Measurements from ENCODE around the gene KIN.
"Not testable (repeated sequence)": the region's sequence is repeated elsewhere in the genome, so short reads cannot be mapped to it uniquely, and the experiment has no call there.

KIN gene

DNA sequence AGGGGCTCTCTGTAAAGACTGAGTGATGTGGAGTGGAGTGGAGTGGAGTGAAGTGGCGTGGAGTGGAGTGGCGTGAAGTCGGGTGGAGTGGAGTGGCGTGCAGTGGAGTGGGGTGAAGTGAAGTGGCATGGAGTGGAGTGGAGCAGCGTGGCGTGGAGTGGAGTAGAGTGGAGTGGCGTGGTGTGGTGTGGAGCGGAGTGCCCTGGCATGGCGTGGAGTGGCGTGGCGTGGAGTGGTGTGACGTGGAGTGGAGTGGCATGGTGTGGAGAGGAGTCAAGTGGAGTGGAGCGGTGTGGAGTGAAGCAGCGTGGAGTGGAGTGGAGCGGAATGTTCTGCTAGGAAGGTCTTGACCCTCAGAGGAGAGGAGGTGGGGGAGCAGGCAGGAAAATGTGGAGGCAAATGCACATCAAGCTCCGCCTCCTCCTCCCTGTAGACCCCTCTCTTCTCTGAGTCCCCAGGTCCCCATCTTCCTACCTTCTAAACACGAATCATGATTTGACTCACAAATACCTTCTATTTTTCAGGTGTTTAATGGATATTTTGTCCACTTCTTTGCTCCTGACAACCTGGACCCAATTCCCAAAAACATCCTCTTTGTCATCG, 64.8 kb downstream of the KIN start:
- DNase-seq (ENCODE audit: low spot score), result no peak

DNA sequence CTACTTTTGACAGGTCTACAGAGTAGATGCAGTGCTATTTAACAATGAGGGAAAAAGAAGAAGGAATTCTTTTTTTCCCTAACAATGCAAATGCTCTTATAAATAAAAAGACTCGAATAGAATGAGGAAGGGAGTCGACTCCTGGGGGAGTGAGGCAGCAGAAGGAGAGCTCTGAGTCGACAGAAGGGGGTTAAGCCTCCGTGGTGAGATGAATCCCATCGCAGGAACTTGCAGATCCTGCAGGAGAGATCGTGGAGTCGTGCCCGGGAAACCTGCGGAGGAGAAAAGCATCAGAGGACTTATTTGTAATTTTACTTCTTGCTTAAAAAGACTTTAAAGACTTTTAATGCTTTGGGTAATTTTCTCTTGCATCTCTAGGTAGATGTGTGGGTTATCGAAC, 67.3 kb downstream of the KIN start:
- no peak for DNase-seq (ENCODE audit: low spot score)

DNA sequence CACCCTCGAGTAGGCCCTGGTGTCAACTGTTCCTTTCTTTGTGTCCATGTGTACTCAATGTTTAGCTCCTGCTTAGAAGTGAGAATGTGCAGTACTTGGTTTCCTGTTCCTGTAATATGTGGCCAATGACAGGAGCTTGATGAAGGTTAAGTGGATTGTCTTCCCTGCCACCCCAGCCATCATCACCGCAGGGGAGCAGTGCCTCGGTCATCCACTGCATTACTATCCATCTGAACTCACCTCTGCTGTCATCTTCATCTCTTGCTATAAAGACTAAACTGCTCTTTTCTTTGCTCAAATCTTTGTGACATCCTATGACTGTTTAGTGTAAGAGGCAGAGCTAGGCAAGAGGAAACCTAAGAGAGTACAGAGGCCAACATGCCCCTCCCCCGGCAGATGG, 69.1 kb downstream of the KIN start:
- no peak for DNase-seq (ENCODE audit: low spot score)

DNA sequence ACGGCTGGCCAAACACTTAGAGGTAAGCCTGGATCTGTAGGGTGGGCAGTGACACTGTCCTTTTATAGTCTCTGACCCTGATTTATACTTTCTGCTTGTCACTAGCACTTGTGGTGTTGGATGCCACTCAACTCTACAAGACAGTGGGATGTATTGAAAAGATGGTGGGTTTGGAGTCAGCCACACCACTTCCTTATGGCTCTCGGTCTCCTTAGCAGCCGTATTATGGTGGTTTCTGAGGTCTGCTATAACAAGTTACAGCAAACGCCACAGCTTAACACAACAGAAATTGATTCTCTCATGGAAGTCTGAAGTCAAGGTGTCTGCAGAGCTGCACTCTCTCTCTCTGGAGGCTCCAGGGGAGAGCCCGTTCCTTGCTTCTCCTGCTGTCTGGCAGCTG, 70.0 kb downstream of the KIN start:
- DNase-seq (ENCODE audit: low spot score), result no peak

DNA sequence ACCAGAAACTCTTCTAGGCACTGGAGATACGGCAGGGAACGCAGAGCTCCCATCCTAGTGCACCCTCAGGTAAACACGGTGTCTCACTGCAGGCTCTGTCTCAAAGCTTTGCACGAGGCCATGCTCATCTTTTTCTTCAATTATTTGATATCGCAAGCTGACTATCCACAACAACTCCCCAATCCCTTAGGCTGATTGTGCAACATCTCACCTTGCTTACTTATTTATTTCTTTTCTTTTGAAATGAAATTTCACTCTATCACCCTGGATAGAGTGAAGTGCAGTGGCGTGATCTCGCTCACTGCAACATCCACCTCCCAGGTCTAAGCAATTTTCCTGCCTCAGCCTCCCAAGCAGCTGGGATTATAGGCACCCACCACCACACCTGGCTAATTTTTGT, 72.3 kb downstream of the KIN start:
- DNase-seq (ENCODE audit: low spot score), result no peak

DNA sequence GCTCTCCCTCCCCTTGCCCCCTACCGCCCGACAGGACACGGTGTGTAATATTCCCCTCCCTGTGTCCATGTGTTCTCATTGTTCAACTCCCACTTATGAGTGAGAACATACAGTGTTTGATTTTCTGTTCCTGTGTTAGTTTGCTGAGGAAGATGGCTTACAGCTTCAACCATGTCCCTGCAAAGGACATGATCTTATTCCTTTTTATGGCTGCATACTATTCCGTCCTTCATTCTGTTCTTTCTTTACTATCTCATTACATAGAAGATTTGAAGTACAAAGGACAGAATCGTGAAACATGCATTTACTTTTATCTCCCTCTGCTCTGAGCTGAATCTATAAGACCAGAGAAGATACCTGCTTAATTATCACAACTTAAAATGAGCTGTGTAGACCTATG, 76.7 kb downstream of the KIN start:
- not testable (repeated sequence) for DNase-seq (ENCODE audit: low spot score)

DNA sequence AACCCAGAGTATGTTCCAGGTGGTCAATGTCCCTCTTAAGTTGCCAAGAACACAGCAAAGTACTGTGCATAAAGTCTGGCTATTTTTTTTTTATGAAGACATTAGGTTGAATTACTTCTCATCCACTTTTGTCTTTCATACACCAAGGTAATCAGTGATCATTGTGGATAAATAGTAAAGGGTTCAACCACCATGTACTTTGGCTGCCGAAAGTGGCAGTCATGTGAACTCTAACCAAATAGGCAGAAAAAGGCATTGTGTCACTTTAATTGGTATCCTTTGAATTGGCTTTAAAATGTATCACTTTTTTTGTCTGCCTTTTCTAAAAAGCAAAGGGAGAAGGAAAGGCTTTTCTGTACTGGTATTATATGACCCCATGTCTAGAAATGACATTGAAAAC, 77.3 kb downstream of the KIN start:
- no peak for DNase-seq (ENCODE audit: low spot score)

DNA sequence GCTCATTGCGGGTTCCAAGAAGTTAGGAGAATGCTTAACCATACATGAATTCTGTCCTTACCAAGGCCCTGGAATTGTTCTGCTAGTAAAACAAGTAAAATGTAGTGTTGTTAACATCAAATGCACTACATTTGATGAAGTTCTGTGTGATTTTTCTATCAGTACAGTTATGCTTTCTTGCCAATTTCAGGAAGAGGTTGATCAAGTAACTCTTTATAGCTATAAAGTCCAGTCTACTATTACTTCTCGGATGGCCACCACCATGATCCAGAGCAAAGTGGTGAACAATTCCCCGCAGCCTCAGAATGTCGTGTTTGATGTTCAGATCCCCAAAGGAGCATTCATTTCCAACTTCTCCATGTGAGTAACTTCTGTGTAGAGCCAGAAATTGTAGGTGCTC, 79.0 kb downstream of the KIN start:
- DNase-seq (ENCODE audit: low spot score), result no peak

DNA sequence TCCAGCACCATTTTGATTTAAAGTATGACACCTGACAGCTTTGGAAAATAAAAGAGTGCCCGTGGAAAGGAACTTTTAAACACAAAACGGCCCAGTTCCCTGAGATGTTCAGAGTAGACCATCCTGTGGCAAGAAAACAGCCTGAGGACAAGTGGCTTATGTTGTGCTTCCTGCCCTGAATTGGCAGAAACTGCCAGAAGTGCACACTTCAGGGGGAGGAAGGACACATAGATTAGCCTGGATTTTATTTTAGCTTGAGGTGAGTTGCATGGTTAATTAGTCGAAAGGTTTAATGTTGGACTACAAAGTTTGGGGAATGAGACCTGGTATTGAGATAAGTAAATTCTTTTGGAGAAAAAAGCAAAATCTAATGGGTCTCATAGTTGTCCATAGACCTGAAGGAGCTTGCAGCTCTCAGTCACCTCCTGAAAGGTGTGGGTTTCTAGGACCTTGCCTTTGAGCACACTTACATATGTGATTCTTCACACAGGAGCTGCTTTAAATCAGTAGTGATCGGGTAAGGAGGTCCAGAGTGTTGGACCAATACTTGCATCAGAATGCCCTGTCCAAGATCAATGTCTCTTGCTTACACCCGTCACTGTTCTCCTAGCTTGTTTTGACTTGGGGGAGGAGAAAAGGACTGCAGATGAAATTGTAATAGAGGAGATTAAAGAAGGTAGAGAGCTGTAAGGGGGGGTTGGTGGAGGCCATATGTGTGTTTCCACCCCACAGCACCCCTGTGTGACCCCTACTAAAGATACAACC, 79.8 kb downstream of the KIN start:
- no peak for DNase-seq (ENCODE audit: low spot score)

DNA sequence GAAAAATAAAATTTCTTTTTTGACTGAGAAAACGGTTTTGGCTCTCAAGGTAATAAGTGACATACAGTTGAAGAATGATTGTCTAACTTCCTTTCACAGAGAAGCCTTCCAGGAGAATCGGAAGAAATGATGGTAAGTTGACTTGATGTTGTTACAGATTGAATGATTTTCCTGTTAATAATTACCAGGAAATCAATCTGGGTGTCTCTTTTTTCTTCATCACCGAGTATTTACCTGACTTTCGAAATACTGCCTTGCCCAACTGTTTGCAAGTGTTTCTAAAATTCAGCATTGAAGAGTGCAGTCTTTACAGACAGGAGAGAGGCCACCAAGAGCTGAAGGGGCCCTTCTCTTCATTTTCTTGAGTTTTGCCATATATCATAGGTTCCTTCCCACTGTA, 80.7 kb downstream of the KIN start:
- DNase-seq (ENCODE audit: low spot score), result peak; percentile 72

DNA sequence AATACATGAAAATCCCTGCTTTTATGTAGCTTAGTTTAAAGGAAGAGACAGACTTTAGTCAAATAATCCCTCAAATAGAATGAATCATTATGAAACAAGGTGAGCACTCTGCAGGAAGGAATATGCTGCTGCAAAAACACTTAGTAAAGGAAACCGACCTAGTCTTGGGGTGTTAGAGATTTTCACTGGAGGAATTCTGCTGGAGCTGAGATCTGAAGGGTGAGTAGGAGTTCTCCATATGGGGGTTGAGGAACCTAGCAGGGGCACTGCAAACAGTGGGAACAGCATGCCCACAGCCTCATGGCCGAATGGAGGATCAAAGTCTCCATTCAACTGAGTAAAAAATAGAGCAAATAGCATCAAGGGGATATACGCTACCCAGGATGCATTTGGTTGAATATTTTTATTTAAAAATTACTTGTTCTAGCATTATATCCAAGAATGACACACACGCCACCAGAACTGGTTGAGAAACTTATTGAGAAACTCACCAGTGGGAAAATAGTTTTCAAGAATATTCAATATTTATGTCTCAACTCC, 81.2 kb downstream of the KIN start:
- peak; percentile 17 for DNase-seq (ENCODE audit: low spot score)

DNA sequence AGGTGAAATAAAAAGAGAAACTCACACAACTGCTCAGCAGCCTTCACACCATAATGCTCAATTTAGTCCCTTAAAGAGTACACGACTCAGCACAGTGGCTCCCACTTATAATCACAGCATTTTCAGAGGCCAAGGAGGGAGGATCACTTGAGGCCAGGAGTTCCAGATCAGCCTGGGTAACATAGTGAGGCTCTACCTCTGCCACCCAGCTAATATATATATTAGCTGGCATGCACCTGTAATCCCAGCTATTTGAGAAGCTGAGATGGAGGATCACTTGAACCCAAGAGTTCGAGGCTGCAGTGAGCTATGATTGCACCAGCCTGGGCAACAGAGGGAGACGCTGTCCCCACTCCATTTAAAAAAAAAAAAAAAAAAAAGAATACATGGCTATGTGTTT, 82.5 kb downstream of the KIN start:
- no peak for DNase-seq (ENCODE audit: low spot score)

DNA sequence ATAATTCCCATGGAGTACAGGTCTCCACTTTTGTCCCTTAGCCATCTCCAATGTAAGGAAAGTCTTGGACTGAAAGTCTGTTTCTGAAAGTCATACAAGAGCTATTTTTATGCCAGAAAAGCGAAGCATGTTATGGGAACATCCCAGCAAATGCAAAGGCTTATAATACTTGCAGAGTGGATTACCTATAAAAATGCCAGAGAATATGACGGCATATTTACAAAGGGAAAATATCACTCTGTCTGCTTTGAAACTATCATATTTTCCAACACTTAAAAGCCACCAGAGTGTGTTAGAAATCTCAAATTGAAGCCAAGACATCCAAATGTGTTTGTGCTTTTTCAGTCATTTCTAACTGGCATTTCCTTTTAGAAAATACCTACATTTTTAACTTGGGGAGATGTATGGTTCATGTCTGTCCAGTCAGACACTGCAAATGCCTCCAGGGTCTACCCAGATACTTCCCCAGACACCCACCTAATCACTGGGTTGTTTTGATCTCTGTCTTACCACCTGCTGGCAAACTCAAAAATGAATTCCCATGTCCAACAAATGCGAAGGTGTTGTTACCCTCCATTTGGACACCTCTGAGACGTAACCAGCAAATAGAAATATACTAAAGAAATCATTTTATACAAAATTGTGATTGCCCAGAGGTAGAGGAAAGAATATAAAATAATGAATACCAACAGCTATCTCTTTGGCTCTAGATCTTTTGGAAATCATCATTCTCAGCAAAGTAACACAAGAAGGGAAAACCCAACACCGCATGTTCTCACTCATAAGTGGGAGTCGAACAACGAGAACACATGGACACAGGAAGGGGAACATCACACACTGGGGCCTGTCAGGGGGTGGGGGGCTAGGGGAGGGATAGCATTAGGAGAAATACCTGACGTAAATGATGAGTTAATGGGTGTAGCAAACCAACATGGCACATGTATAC, 83.4 kb downstream of the KIN start:
- no peak for DNase-seq (ENCODE audit: low spot score)

DNA sequence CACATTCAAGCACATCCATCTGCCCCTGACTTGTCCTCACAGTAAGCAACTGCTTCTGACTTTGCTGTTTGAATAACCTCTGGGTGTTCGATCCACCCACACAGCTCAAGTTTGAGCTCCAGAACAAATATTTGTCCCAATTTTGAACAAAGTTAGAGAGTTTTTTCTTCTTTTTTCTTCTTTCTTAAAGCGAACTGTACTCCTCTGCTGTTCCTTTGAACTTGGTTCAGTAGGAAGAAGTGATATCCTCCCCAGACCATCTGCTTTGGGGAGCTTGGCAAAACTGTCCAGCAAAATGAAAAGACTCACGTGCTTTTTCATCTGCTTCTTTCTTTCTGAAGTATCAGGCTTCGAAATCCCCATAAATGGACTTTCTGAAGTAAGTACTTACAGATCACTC, 84.7 kb downstream of the KIN start, which contains the start of gene ITIH2:
Gene ITIH2 (plus strand): TSS at position 177 of the 400 bp plus-strand sequence. CDS start 119 bp downstream, at position 296.
- no peak for DNase-seq (ENCODE audit: low spot score)

DNA sequence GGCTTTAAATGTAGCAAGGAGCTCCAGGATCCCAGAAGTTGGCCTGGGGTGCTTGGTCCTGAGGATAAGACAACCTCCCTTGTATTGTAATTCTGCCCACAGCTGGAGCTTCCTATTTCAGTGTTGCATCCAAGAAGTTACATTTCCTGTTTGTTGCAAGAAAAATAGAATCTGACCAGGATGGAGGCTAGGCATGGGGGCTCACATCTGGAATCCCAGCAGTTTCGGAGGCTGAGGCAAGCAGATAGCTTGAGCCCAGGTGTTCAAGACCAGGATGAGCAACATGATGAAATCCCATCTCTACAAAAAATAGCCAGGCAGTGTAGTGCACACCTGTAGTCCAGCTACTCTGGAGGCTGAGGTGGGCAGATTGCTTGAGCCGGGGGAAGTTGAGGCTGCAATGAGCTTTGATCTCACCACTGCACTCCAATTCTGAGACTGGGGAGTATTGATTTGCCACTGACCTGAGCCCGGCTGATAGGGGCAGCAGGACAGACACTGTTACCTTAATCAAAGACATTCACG, 85.4 kb downstream of the KIN start:
- no peak for DNase-seq (ENCODE audit: low spot score)

DNA sequence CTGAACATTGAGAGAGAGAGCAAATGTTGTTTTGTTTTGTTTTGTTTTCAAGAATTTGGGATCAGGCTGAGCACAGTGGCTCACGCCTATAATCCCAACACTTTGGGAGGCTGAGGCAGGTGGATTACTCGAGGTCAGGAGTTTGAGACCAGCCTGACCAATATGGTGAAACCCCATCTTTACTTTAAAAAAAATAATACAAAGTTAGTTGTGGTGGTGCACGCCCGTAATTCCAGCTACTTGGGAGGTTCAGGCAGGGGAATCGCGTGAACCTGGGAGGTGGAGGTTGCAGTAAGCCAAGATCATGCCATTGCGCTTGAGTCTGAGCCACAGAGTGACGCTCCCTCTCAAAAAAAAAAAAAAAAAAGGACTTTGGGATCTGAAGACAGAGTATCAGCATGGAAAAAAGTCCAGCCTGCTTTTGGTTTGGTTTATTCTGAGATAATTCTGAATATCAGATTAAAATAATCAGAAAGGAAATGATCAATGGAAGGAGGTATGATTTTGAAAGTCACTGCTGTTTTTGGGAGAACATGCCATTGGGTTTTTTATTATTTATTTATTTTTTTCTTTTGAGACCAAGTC, 86.5 kb downstream of the KIN start:
- no peak for DNase-seq (ENCODE audit: low spot score)

Data from kidney tubule cell (primary cell).